Measurements from ENCODE around the gene AVL9.

DNA sequence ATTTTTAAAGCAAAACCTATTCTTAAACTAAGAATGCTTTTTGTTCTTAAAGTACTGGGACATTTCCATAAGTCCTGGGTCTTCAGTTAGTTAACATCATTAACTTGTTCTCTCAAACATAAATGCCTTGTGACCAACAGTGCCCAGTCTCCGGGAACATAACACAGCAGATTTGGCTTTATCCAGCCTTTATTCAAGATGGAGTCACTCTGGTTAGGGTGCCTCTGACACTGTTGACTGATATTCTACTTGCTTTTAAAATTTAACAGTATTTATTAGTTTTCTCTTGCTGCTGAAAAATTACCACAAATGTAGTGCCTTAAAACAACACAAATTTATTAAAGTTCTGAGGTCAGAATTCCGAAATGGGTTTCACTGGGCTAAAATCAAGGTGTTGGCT lies 44.1 kb downstream of the AVL9 start:
- TF ChIP-seq, protein P1, sequence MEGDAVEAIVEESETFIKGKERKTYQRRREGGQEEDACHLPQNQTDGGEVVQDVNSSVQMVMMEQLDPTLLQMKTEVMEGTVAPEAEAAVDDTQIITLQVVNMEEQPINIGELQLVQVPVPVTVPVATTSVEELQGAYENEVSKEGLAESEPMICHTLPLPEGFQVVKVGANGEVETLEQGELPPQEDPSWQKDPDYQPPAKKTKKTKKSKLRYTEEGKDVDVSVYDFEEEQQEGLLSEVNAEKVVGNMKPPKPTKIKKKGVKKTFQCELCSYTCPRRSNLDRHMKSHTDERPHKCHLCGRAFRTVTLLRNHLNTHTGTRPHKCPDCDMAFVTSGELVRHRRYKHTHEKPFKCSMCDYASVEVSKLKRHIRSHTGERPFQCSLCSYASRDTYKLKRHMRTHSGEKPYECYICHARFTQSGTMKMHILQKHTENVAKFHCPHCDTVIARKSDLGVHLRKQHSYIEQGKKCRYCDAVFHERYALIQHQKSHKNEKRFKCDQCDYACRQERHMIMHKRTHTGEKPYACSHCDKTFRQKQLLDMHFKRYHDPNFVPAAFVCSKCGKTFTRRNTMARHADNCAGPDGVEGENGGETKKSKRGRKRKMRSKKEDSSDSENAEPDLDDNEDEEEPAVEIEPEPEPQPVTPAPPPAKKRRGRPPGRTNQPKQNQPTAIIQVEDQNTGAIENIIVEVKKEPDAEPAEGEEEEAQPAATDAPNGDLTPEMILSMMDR (conservative IDR thresholded peaks at IDR 0.05 in 1 of 2, IDR thresholded peaks at IDR 0.05 in 1 of 2; ENCODE audit: extremely low read depth in 1 of 2, insufficient read depth in 1 of 2, low read depth in 1 of 2, low read length in 2 of 2), result no peak
- TF ChIP-seq EZH2 (IDR thresholded peaks at IDR 0.05; ENCODE audit: borderline replicate concordance, low read length), result no peak

Data from mammary epithelial cell (primary cell).